T-cell (primary cell): ENCODE data around the gene STAT4. TPM values are rescaled to one million over a fixed set of nuclear protein-coding genes. Genes with fewer than 3 reads are reported as not detected.

Experiments
- ATAC-seq, 4 experiments: fragments of 200-7000 bp in 3 of 4; fragments of 150-1000 bp in 1 of 4; cut with Tn5 transposase; replicated peaks in 1 of 4; 1 replicate in 3 of 4; 2 replicates in 1 of 4; pipeline ENCODE4 v1.10.0; 2021; ENCODE audit warnings: moderate library complexity in 3 of 4, mild to moderate bottlenecking in 2 of 4, moderate number of reproducible peaks in 1 of 4
- CTCF ChIA-PET, 2 donors: fragments of 300-600 bp; sonication (Branson Sonifier 250); formaldehyde crosslinking; loops; one replicate each; lab custom pipeline; 2022; ENCODE audit warnings: antibody characterized with exemption in 2 of 2; lab: Charles Lee
- POLR2A ChIA-PET, 2 donors: fragments of 300-600 bp; sonication (Branson Sonifier 250); formaldehyde crosslinking; loops; one replicate each; lab custom pipeline; 2022; ENCODE audit warnings: antibody characterized with exemption in 2 of 2; lab: Charles Lee
- DNase-seq, 35 experiments: peaks; one replicate each; pipeline versions ENCODE4 v3.0.0 to v3.0.0-alpha.2; 2013 to 2023
- H3K27ac ChIP-seq: one replicate; pipeline ENCODE4 v1.5.1; 2013; ENCODE audit warnings: low read length
- H3K27me3 ChIP-seq, 2 experiments: replicated peaks in 1 of 2; 1 replicate in 1 of 2; 2 replicates in 1 of 2; pipeline versions ENCODE4 v1.6.1 to v1.7.0; 2013; ENCODE audit warnings: low read length in 1 of 2, mixed read lengths in 1 of 2; ENCODE audit not compliant: control insufficient read depth in 2 of 2, insufficient read depth in 2 of 2; ENCODE audit errors: extremely low read depth in 1 of 2
- H3K36me3 ChIP-seq, 2 donors: 1 replicate in 1 of 2; 2 replicates in 1 of 2; pipeline versions ENCODE4 v1.6.1 to v1.7.0; 2013; ENCODE audit warnings: low read length in 1 of 2; ENCODE audit not compliant: control insufficient read depth in 2 of 2, insufficient read depth in 1 of 2; ENCODE audit errors: extremely low read depth in 1 of 2
- H3K4me1 ChIP-seq, 2 experiments: 1 replicate in 1 of 2; 2 replicates in 1 of 2; pipeline versions ENCODE4 v1.6.1 to v1.7.0; 2013; ENCODE audit warnings: low read length in 2 of 2, mixed read lengths in 1 of 2; ENCODE audit not compliant: insufficient read depth in 2 of 2, control insufficient read depth in 1 of 2; ENCODE audit errors: extremely low read depth in 1 of 2
- H3K4me3 ChIP-seq, 2 donors: 1 replicate in 1 of 2; 2 replicates in 1 of 2; pipeline versions ENCODE4 v1.5.1 to v1.7.0; 2013; ENCODE audit warnings: mild to moderate bottlenecking in 2 of 2, low read length in 1 of 2, moderate library complexity in 1 of 2; ENCODE audit not compliant: control insufficient read depth in 1 of 2; ENCODE audit errors: extremely low read depth in 1 of 2
- H3K9me3 ChIP-seq: 2 replicates; pipeline ENCODE4 v1.7.0; 2013
- H3K27ac Mint-ChIP-seq, 2 donors: one replicate each; pipeline ENCODE4 v1.8.0; 2020 to 2021; ENCODE audit warnings: mild to moderate bottlenecking in 2 of 2, mixed read lengths in 2 of 2
- H3K27me3 Mint-ChIP-seq, 2 donors: one replicate each; pipeline ENCODE4 v1.8.0; 2021 to 2022; ENCODE audit warnings: mixed read lengths in 2 of 2
- H3K36me3 Mint-ChIP-seq: one replicate; pipeline ENCODE4 v1.8.0; 2021; ENCODE audit warnings: mixed read lengths
- H3K4me1 Mint-ChIP-seq, 3 donors: one replicate each; pipeline ENCODE4 v1.8.0; 2020 to 2022; ENCODE audit warnings: mixed read lengths in 3 of 3, mild to moderate bottlenecking in 1 of 3
- H3K4me3 Mint-ChIP-seq, 3 donors: one replicate each; pipeline ENCODE4 v1.8.0; 2020 to 2022; ENCODE audit warnings: mild to moderate bottlenecking in 3 of 3, mixed read lengths in 3 of 3, moderate library complexity in 3 of 3
- H3K9me3 Mint-ChIP-seq, 3 donors: one replicate each; pipeline ENCODE4 v1.8.0; 2020 to 2022; ENCODE audit warnings: mixed read lengths in 3 of 3
- WGBS: methylation state at CpG from one replicate; pipeline ENCODE4 v1.1.5; 2013; ENCODE audit warnings: missing lambda C conversion rate; ENCODE audit not compliant: insufficient coverage; 5-methylcytosine and 5-hydroxymethylcytosine counted together
- total RNA-seq, 35 experiments: library from RNA in 6 of 35; stranded (reverse) in 6 of 35; fragments of 120-200 nt in 1 of 35; gene quantifications; one replicate each; pipeline versions ENCODE4 v1.2.1 to v1.2.4 and lab custom pipeline; 2013 to 2026

STAT4 gene
- total RNA-seq, 5 donors from 2014 or later (not counting 1 experiment from before 2014, with no cell fraction given): 79.5 to 141 (median 91.7) TPM

DNA sequence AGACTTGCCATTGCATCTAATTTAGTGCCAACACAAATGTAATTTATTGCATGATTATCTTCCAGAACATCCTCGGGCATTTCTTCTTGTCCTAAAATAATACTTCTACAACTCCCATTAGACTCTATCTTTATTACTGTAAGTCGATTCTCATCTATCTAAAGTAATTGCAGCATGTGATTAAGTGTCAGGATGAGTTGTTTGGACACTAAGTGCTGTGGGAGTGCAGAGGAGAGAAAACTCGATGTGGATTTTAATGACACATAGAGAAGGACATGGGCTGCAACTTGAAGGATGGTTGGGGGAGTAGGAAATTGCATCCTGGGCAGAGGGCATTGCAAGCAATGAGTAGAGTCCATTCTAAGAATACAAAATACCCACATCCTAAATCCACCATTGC is 33.5 kb downstream of the STAT4 start:
- POLR2A ChIA-PET: no interaction called here
- ATAC-seq: no peak
- no peaks in the 10 kb centered on the region for H3K9me3 Mint-ChIP-seq

DNA sequence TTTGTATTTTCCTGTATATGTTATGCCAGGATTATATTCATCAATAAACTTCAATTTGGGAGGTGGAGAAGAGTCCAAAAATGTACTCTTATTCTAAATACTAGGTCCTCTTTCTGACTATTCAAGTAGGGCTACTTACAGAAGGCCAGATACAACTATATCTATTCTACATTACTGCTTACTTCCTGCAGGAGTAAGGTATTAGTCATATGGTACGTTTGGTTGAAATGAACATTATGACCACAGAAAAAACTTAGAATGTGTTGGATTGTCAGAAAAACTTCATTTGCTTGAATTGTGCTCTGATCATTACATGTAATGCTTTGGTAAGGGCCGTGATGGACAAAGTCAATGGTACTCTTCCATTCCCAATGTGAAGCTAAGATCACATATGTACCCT is 35.0 kb downstream of the STAT4 start:
- ATAC-seq (peak; percentile 10 to 69 (median 56)), DNase-seq (peak in 1 of 35 experiments; percentile 23)
- Histone ChIP-seq H3K27me3 (no peaks in the 10 kb centered on the region), H3K36me3 (peaks cover 0 to 21% of the 10 kb centered on the region in 2 donors), H3K9me3 (no peaks in the 10 kb centered on the region), H3K27ac (peak overlapping the region; percentile 96), H3K4me1 (peaks cover 12 to 25% of the 10 kb centered on the region in 2 experiments), H3K4me3 (no peak overlapping the region)
- Mint-ChIP-seq H3K4me3 (peak overlapping the region in 1 of 3 donors; percentile 49), H3K27me3 (no peaks in the 10 kb centered on the region), H3K36me3 (peaks cover 51% of the 10 kb centered on the region), H3K27ac (peak overlapping the region; percentile 84 to 94), H3K9me3 (no peaks in the 10 kb centered on the region), H3K4me1 (peaks cover 64 to 81% (median 78%) of the 10 kb centered on the region in 3 donors)
- WGBS: no CpG with 5 or more reads among the region's 2 CpGs
- ChIA-PET POLR2A (interaction anchor here (0.5 to 3.2 kb wide), 9 partner anchors 9 to 562 kb away, joined by 3 to 66 read pairs (median 4); partner anchors contain the start of genes NABP1 (in 1 of the 2) and STAT4 (in 1 of the 2)), CTCF (interaction anchor here (1.0 to 3.1 kb wide), 7 partner anchors 12 to 63 kb away, joined by 3 to 16 read pairs (median 5); partner anchors contain the start of gene STAT4 (in 1 of the 2))

More for the DNA sequence above, 33.5 kb downstream of the STAT4 start:
- Mint-ChIP-seq H3K4me1 (peaks cover 55 to 79% (median 78%) of the 10 kb centered on the region in 3 donors), H3K4me3 (no peak overlapping the region), H3K27me3 (no peaks in the 10 kb centered on the region), H3K36me3 (peaks cover 48% of the 10 kb centered on the region), H3K27ac (no peak overlapping the region)
- Histone ChIP-seq H3K4me1 (peaks cover 12 to 19% of the 10 kb centered on the region in 2 experiments), H3K4me3 (no peak overlapping the region), H3K27me3 (no peaks in the 10 kb centered on the region), H3K36me3 (peaks cover 0 to 17% of the 10 kb centered on the region in 2 donors), H3K27ac (no peak overlapping the region), H3K9me3 (no peaks in the 10 kb centered on the region)
- CTCF ChIA-PET: no interaction called here
- no CpG with 5 or more reads among the region's 3 CpGs for WGBS
- DNase-seq: no peak

DNA sequence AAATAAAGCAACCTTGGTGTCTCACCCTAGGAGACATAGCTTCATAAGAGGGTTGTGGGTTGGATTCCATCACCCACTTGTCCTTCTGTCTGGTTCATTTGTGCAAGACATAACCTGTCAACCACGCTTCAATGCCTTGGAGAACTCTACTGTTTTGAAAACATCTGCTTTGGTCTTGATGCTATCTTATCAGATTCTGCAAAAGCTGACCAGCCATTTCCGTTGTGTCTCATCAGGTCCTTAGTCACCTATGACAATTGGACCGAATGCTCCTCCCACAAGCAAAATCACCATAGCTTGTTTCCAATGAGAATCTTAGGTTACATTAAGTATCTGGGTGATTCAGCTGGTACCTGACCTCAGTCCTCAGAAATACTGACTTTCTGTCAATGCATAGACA is 35.4 kb downstream of the STAT4 start:
- no peaks in the 10 kb centered on the region for H3K9me3 Mint-ChIP-seq
- peak overlapping the region; percentile 96 for H3K27ac ChIP-seq
- H3K4me1 ChIP-seq: peaks cover 12 to 25% of the 10 kb centered on the region in 2 experiments
- peaks cover 52% of the 10 kb centered on the region for H3K36me3 Mint-ChIP-seq
- 55% methylated on average over 1 of the region's 3 CpGs for WGBS
- no peak overlapping the region for H3K4me3 ChIP-seq
- no peaks in the 10 kb centered on the region for H3K27me3 Mint-ChIP-seq
- no peaks in the 10 kb centered on the region for H3K27me3 ChIP-seq
- peak overlapping the region; percentile 13 to 49 (median 17) for H3K4me3 Mint-ChIP-seq
- ChIA-PET POLR2A (interaction anchor here (0.5 to 3.2 kb wide), 12 partner anchors 9 to 562 kb away, joined by 3 to 66 read pairs (median 4); partner anchors contain the start of genes NABP1 (in 1 of the 2) and STAT4 (in 1 of the 2)), CTCF (interaction anchor here (0.7 to 3.3 kb wide), 12 partner anchors 11 to 64 kb away, joined by 3 to 16 read pairs (median 4); partner anchors contain the start of gene STAT4 (in 1 of the 2))
- H3K36me3 ChIP-seq: peaks cover 0 to 22% of the 10 kb centered on the region in 2 donors
- DNase-seq (peak in 29 of 35 experiments; percentile 6 to 77 (median 33)), ATAC-seq (peak; percentile 60 to 76 (median 74))
- peak overlapping the region; percentile 84 to 94 for H3K27ac Mint-ChIP-seq
- peaks cover 64 to 82% (median 79%) of the 10 kb centered on the region in 3 donors for H3K4me1 Mint-ChIP-seq
- H3K9me3 ChIP-seq: no peaks in the 10 kb centered on the region

DNA sequence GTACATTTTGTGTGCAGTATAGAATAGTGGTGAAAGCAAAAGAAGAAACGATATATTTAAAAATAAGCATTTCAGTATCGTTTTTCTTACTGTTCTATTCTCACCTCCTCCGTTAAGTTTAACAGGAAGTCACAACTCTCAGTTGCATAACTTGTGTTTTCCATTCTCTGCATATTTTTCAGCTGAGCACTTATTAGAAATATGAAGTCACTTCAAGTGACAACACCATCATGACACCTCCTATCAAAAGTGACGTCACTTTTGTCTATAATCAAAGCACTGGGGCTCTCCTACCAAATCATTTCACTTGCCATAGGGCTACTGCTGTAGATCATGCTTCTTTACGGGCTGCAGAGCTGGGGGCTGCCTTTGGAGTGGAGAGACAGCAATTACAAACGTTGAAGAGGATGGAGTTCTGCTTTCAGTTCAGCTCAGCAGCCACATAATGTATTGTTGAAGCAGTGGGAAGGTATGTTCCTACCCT is 36.3 kb downstream of the STAT4 start:
- H3K4me3 ChIP-seq: no peak overlapping the region
- ChIA-PET CTCF (interaction anchor here in 1 of 2 donors (0.7 to 3.3 kb wide), 13 partner anchors 11 to 373 kb away, joined by 3 to 16 read pairs (median 4); partner anchors contain the start of gene STAT4), POLR2A (interaction anchor here (0.6 to 3.2 kb wide), 7 partner anchors 10 to 90 kb away, joined by 3 to 66 read pairs (median 4); partner anchors contain the start of gene STAT4 (in 1 of the 2))
- no peaks in the 10 kb centered on the region for H3K27me3 Mint-ChIP-seq
- H3K36me3 ChIP-seq: peaks cover 0 to 26% of the 10 kb centered on the region in 2 donors
- H3K27ac Mint-ChIP-seq: peak overlapping the region; percentile 84 to 94
- peaks cover 73 to 84% (median 81%) of the 10 kb centered on the region in 3 donors for H3K4me1 Mint-ChIP-seq
- no peaks in the 10 kb centered on the region for H3K9me3 ChIP-seq
- ATAC-seq (peak; percentile 32 to 65 (median 44)), DNase-seq (peak in 30 of 35 experiments; percentile 7 to 70 (median 36))
- H3K4me1 ChIP-seq: peaks cover 12 to 33% of the 10 kb centered on the region in 2 experiments
- H3K27me3 ChIP-seq: no peaks in the 10 kb centered on the region
- H3K36me3 Mint-ChIP-seq: peaks cover 51% of the 10 kb centered on the region
- H3K9me3 Mint-ChIP-seq: no peaks in the 10 kb centered on the region
- H3K27ac ChIP-seq: peak overlapping the region; percentile 96
- WGBS: 14% methylated on average over 1 of the region's 6 CpGs
- H3K4me3 Mint-ChIP-seq: peak overlapping the region; percentile 38 to 49 (median 46)

DNA sequence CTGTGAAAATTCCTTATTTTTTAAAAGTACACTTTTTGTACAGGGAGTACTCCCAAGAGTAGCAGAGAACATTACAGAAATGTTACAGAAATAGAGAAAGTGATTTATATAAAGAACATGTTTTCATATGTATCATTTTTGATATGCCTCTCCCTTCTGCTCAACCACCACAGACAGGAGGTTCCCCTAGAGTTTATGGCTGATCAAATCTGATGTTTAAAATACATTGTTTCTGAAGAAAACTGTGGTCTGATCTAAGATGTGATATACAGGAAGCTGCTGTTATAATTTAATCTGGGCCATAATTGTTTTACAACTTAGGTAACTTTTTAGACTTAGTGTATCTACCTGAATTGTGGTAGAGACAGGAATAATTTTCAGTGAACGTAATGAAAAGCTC is 37.0 kb downstream of the STAT4 start:
- Mint-ChIP-seq H3K36me3 (peaks cover 45% of the 10 kb centered on the region), H3K4me3 (peak overlapping the region in 2 of 3 donors; percentile 29 to 49), H3K27ac (peak overlapping the region; percentile 78 to 94), H3K27me3 (no peaks in the 10 kb centered on the region), H3K4me1 (peaks cover 73 to 85% (median 84%) of the 10 kb centered on the region in 3 donors), H3K9me3 (no peaks in the 10 kb centered on the region)
- H3K27ac ChIP-seq: peak overlapping the region; percentile 96
- ChIA-PET POLR2A (interaction anchor here (0.6 to 3.2 kb wide), 6 partner anchors 14 to 74 kb away, joined by 3 to 66 read pairs (median 3); partner anchors contain the start of gene STAT4 (in 1 of the 2)), CTCF (interaction anchor here (0.6 to 3.3 kb wide), 10 partner anchors 14 to 374 kb away, joined by 3 to 16 read pairs (median 3); no protein-coding TSS in a partner anchor)
- WGBS: no CpG with 5 or more reads among the region's 1 CpG
- ATAC-seq (peak in 2 of 4 experiments; percentile 21 to 38), DNase-seq (peak in 1 of 35 experiments; percentile 21)
- H3K4me1 ChIP-seq: peaks cover 12 to 34% of the 10 kb centered on the region in 2 experiments
- no peaks in the 10 kb centered on the region for H3K9me3 ChIP-seq
- H3K4me3 ChIP-seq: no peak overlapping the region
- H3K36me3 ChIP-seq: peaks cover 0 to 26% of the 10 kb centered on the region in 2 donors
- no peaks in the 10 kb centered on the region for H3K27me3 ChIP-seq

DNA sequence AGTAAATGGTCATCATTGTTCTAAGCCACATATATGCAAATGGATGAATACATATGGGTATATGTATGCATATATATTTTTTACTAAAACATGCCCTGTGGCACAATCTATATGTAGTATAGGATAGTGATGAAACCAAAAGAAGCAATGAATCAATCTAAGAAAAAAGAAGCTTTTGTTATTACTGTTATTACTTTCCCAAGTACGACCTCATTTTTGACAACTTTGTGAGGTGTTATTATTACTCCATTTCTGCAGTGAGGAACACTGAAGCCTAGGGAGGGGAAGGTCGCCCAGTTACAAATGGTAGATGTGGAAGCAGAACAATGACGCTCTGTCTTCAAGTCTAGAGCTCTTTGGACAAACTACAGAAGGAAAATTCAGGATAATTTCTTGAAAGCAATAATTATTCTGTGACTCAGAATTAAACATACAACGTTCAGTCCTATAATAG is 38.3 kb downstream of the STAT4 start:
- peak overlapping the region; percentile 96 for H3K27ac ChIP-seq

More for the DNA sequence above, 38.3 kb downstream of the STAT4 start:
- ATAC-seq (no peak), DNase-seq (peak in 1 of 35 experiments; percentile 7)
- Mint-ChIP-seq H3K4me3 (no peak overlapping the region), H3K27ac (peak overlapping the region in 1 of 2 donors; percentile 72), H3K9me3 (no peaks in the 10 kb centered on the region), H3K4me1 (peaks cover 71 to 87% (median 83%) of the 10 kb centered on the region in 3 donors), H3K27me3 (no peaks in the 10 kb centered on the region), H3K36me3 (peaks cover 46% of the 10 kb centered on the region)
- 60% methylated on average over 1 of the region's 4 CpGs for WGBS
- peaks cover 12 to 34% of the 10 kb centered on the region in 2 experiments for H3K4me1 ChIP-seq
- POLR2A ChIA-PET: no interaction called here
- CTCF ChIA-PET: interaction anchor here (1.0 to 3.3 kb wide), 2 partner anchors 43 to 61 kb away, joined by 3 to 15 read pairs; no protein-coding TSS in a partner anchor
- no peaks in the 10 kb centered on the region for H3K27me3 ChIP-seq
- no peak overlapping the region for H3K4me3 ChIP-seq
- peaks cover 0 to 27% of the 10 kb centered on the region in 2 donors for H3K36me3 ChIP-seq
- H3K9me3 ChIP-seq: no peaks in the 10 kb centered on the region
